NCI-H1417 treated with DMSO at 0.1 percent for 48 hours (cell line): Measurements from ENCODE around the gene NHERF1.

Experiments used
- DNase-seq: peaks from one replicate; lab custom pipeline; 2025; lab: John Stamatoyannopoulos, UW

The NHERF1 gene

DNA sequence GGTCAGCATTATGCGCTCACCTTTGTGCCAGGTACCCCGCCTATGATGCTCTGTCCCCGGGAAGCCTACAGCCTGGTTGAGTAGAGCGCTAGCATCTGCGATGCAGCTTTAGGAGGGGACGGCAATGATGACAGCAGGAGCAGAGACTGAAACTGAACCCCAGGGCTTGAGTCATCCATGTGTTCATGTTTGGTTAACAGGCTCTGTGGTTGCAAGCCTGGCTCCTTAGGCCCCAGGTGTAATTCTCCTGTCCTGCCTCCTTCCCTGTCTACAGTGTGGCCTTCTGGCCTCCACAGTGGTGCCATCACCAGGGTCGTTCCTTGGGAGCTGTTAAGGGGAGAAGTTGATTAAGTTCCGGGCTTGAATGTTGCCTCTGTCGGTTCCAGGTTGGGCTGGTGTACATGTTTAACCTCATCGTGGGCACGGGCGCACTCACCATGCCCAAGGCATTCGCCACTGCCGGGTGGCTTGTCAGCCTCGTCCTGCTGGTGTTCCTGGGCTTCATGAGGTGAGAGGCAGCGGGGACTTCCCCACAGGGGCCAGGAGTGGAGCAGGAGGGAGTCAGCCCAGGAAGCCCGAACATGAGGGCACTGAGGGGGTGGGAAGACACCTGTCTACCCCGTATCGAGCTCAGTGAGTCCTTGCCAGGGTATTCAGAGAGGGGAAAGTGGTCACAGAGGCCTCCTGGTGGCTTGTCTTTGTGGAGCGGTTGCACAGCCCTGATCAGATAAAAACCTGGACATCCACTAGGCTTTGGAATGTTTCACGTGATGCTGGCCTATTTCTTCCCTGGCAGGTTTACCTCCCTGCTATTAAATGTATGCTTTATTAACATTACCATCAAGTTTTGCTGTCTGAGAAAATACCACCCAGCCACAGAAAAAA, 36.9 kb downstream of the NHERF1 start:
- DNase-seq: no peak

- DNase-seq: no peak
Measured at GRCh38 chr17:74785981-74786360, 37.5 kb downstream of the NHERF1 start.

GRCh38 chr17:74786431-74787055, 38.1 kb downstream of the NHERF1 start:
- no peak for DNase-seq

DNA sequence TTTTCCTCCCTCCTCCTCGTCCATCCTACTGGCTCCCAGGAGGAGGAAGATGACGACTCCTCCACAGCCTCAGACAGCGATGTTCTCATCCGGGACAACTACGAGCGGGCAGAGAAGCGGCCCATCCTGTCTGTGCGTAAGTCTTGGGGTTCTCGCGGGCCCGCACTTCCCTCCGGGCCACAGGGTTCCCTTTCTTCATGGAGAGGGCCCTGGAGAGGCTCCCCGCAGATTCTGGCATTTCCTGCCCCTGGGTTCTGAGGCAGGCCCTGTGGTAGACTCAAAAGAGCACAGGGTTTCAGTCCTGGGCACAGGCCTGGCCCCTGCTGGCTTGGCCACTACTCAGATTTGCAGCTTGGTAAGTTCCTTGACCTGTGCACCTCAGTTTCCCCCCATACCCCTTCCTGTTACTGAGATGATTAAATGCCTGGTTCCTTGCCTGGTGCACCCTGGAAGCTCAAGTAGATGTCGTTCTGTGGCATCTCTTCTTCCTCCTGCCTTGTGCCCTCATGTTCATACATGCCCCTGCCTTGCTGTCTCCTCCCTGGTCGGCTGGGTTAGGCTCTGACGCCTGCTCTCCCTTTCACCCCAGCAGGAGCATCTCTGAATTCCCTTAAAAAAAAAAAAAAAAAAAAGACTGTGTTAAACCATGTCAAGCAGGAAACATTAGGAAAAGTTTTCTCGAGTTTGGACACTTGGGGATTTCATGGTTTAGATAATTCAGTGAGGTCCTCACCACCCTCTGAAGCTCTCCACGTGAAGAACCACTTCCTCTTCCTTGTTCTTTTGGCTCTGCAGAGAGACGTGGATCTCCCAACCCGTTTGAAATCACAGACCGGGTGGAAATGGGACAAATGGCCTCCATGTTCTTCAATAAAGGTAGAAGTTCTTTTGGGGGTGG, 42.0 kb downstream of the NHERF1 start:
- no peak for DNase-seq

- DNase-seq: no peak
Measured at GRCh38 chr17:74792586-74793105, 44.2 kb downstream of the NHERF1 start.

GRCh38 chr17:74795327-74796020, 47.0 kb downstream of the NHERF1 start:
- DNase-seq: no peak

GRCh38 chr17:74796211-74796610, 47.8 kb downstream of the NHERF1 start:
- no peak for DNase-seq

DNA sequence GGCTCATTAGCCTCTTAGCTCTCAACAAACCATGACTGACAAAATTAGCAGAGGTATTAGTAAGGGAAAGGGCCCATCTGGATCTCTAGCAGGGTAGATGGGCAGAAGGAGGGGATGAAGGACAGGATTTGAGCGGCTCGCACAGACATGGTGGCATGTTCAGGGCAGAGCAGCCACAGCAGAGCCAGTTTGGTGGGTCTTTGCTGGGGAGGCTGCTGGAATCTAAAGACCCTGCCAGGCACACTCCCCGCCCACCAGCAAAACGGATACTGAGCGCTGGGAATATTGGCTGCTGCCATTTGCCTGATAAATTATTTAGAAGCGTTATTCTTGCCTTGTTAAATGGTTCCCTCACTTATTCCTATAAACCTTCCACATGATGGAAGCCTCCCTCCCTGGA, 48.4 kb downstream of the NHERF1 start:
- DNase-seq: no peak

GRCh38 chr17:74797824-74798223, 49.4 kb downstream of the NHERF1 start:
- DNase-seq: no peak

DNA sequence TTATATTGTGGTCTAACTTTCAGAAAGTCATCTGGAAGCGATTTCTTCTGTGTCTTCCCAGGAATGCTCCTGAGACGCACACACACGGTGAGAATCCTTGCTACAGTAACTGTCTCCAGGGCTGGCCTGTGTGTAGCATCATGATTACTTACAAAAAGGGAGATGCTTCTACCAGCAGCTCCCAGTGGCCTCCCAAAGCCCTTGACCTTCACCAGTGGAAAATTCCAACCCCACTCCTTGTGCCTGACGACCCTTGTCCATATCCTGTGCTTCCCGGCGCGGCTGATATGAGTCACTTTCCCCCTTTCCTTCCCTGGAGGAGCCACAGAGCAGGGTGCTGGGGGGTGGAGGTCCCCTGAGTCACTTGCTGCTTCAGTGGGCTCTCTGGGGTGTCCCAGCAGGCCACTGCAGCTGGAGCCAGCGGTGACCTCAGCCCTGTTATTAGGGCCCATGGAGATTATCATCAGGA, 49.8 kb downstream of the NHERF1 start:
- no peak for DNase-seq

- DNase-seq: no peak
Measured at GRCh38 chr17:74799097-74799496, 50.7 kb downstream of the NHERF1 start.

GRCh38 chr17:74800531-74800930, 52.1 kb downstream of the NHERF1 start:
- DNase-seq: no peak

GRCh38 chr17:74801896-74802295, 53.5 kb downstream of the NHERF1 start:
- DNase-seq: no peak

DNA sequence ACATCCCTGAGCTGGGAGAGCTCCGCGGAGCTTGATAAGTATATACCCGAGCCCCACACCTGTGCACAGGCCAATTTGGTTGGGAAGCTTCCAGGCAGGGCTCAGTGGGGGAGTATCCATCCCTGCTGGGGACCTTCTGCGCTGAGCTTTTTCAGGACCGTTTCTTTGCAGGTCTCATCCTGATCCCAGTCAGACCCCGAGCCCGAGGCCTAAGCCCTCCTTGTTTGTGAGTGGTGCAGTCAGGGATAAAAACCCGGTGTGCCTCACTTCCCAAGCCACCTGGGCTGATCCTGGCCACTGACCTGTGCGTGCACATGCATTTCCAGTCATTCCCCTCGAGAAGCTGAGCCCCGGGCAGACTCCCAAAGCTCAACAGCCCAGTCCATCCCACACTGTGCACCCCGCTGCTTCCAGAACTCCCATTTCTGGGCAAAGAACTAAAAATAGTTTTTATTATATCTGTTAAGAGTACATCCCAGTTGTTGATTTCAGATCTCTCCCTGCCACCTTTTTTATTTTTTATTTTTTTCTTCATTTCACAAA, 55.0 kb downstream of the NHERF1 start:
- no peak for DNase-seq

DNA sequence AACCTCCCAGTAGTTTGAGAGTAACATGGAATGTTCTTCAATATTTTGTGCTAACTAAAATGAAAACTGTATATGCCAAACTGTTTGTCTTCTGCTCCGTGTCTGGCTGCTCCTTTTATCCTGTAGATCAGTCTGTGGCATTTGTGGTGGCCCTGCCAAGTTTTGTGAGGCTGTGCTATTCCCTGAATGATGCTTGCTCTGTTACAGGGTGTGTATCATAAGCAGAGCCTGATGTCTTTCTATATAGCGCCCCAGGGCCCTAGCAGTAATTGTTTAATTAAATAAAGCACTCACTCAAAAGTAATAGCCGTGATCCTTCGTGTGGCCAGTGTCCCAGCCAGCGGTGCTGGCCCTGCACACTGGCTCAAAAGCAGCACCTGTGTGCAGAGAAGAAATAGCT, 55.5 kb downstream of the NHERF1 start:
- DNase-seq: no peak

- no peak for DNase-seq
Measured at GRCh38 chr17:74804683-74805082, 56.3 kb downstream of the NHERF1 start.

- no peak for DNase-seq
Measured at GRCh38 chr17:74805591-74805991, 57.2 kb downstream of the NHERF1 start.

- no peak for DNase-seq
Measured at GRCh38 chr17:74806334-74806733, 57.9 kb downstream of the NHERF1 start.

- DNase-seq: no peak
Measured at GRCh38 chr17:74807441-74807840, 59.0 kb downstream of the NHERF1 start.

DNA sequence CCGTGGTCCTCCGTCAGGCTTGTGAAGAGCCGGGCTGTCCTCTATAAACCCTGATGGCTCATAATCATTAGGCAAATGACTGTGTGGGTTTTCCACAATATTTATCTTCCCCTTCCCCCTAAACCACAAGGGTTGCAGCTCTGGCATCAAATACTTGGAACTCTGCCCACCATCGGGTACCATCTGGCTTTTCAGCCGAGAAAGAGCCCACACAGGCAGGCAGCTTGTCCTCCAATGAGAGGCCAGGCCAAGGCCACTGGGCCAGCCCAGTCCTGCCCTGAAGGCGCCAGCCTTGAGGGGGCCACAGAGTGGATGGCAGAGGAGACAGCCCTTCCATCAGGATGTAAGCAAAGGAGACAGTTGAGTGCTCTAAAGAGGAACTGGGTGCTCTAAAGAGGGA, 59.5 kb downstream of the NHERF1 start:
- no peak for DNase-seq

GRCh38 chr17:74808714-74809430, 60.4 kb downstream of the NHERF1 start:
- no peak for DNase-seq
